T-cell (primary cell): ENCODE measurements around the gene ADAM12. TPM values are rescaled to one million over a fixed set of nuclear protein-coding genes. Genes with fewer than 3 reads are reported as not detected.
A peak's percentile ranks its signal among the peaks of the same experiment; 100 is the strongest.

Experiments used
- ATAC-seq, 4 experiments: fragments of 200-7000 bp in 3 of 4; fragments of 150-1000 bp in 1 of 4; cut with Tn5 transposase; replicated peaks in 1 of 4; 1 replicate in 3 of 4; 2 replicates in 1 of 4; pipeline ENCODE4 v1.10.0; 2021; ENCODE audit warnings: moderate library complexity in 3 of 4, mild to moderate bottlenecking in 2 of 4, moderate number of reproducible peaks in 1 of 4
- CTCF ChIA-PET, 2 donors: fragments of 300-600 bp; sonication (Branson Sonifier 250); formaldehyde crosslinking; loops; one replicate each; lab custom pipeline; 2022; ENCODE audit warnings: antibody characterized with exemption in 2 of 2; lab: Charles Lee
- POLR2A ChIA-PET, 2 donors: fragments of 300-600 bp; sonication (Branson Sonifier 250); formaldehyde crosslinking; loops; one replicate each; lab custom pipeline; 2022; ENCODE audit warnings: antibody characterized with exemption in 2 of 2; lab: Charles Lee
- DNase-seq, 35 experiments: peaks; one replicate each; pipeline versions ENCODE4 v3.0.0 to v3.0.0-alpha.2; 2013 to 2023
- H3K27ac ChIP-seq: one replicate; pipeline ENCODE4 v1.5.1; 2013; ENCODE audit warnings: low read length
- H3K27me3 ChIP-seq, 2 experiments: replicated peaks in 1 of 2; 1 replicate in 1 of 2; 2 replicates in 1 of 2; pipeline versions ENCODE4 v1.6.1 to v1.7.0; 2013; ENCODE audit warnings: low read length in 1 of 2, mixed read lengths in 1 of 2; ENCODE audit not compliant: control insufficient read depth in 2 of 2, insufficient read depth in 2 of 2; ENCODE audit errors: extremely low read depth in 1 of 2
- H3K36me3 ChIP-seq, 2 donors: 1 replicate in 1 of 2; 2 replicates in 1 of 2; pipeline versions ENCODE4 v1.6.1 to v1.7.0; 2013; ENCODE audit warnings: low read length in 1 of 2; ENCODE audit not compliant: control insufficient read depth in 2 of 2, insufficient read depth in 1 of 2; ENCODE audit errors: extremely low read depth in 1 of 2
- H3K4me1 ChIP-seq, 2 experiments: 1 replicate in 1 of 2; 2 replicates in 1 of 2; pipeline versions ENCODE4 v1.6.1 to v1.7.0; 2013; ENCODE audit warnings: low read length in 2 of 2, mixed read lengths in 1 of 2; ENCODE audit not compliant: insufficient read depth in 2 of 2, control insufficient read depth in 1 of 2; ENCODE audit errors: extremely low read depth in 1 of 2
- H3K4me3 ChIP-seq, 2 donors: 1 replicate in 1 of 2; 2 replicates in 1 of 2; pipeline versions ENCODE4 v1.5.1 to v1.7.0; 2013; ENCODE audit warnings: mild to moderate bottlenecking in 2 of 2, low read length in 1 of 2, moderate library complexity in 1 of 2; ENCODE audit not compliant: control insufficient read depth in 1 of 2; ENCODE audit errors: extremely low read depth in 1 of 2
- H3K9me3 ChIP-seq: 2 replicates; pipeline ENCODE4 v1.7.0; 2013
- H3K27ac Mint-ChIP-seq, 2 donors: one replicate each; pipeline ENCODE4 v1.8.0; 2020 to 2021; ENCODE audit warnings: mild to moderate bottlenecking in 2 of 2, mixed read lengths in 2 of 2
- H3K27me3 Mint-ChIP-seq, 2 donors: one replicate each; pipeline ENCODE4 v1.8.0; 2021 to 2022; ENCODE audit warnings: mixed read lengths in 2 of 2
- H3K36me3 Mint-ChIP-seq: one replicate; pipeline ENCODE4 v1.8.0; 2021; ENCODE audit warnings: mixed read lengths
- H3K4me1 Mint-ChIP-seq, 3 donors: one replicate each; pipeline ENCODE4 v1.8.0; 2020 to 2022; ENCODE audit warnings: mixed read lengths in 3 of 3, mild to moderate bottlenecking in 1 of 3
- H3K4me3 Mint-ChIP-seq, 3 donors: one replicate each; pipeline ENCODE4 v1.8.0; 2020 to 2022; ENCODE audit warnings: mild to moderate bottlenecking in 3 of 3, mixed read lengths in 3 of 3, moderate library complexity in 3 of 3
- H3K9me3 Mint-ChIP-seq, 3 donors: one replicate each; pipeline ENCODE4 v1.8.0; 2020 to 2022; ENCODE audit warnings: mixed read lengths in 3 of 3
- WGBS: methylation state at CpG from one replicate; pipeline ENCODE4 v1.1.5; 2013; ENCODE audit warnings: missing lambda C conversion rate; ENCODE audit not compliant: insufficient coverage; 5-methylcytosine and 5-hydroxymethylcytosine counted together
- total RNA-seq, 35 experiments: library from RNA in 6 of 35; stranded (reverse) in 6 of 35; fragments of 120-200 nt in 1 of 35; gene quantifications; one replicate each; pipeline versions ENCODE4 v1.2.1 to v1.2.4 and lab custom pipeline; 2013 to 2026

Gene ADAM12
- total RNA-seq, 5 donors from 2014 or later (not counting 1 experiment from before 2014, with no cell fraction given): 0.35 to 5.7 (median 1.2) TPM

DNA sequence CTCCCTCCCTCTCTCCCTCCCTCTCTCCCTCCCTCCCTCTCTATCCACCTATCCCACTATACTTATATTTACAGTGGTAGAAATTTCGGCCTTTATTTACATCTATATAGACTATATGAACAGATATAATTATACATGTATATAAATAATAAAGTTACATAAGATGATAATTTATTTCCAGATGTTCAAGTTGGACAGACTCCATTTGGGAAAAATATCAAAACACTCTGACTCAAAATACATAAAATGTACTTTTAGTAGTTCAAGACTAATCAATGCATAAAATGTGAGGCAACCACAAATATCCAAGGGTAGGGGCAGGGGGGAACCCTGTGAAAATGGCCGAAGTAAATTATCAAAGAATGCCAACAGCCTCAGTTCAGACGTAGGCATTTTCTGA lies 288.9 kb downstream of the ADAM12 start:
- H3K9me3 Mint-ChIP-seq: no peaks in the 10 kb centered on the region
- POLR2A ChIA-PET: no interaction called here
- H3K27me3 Mint-ChIP-seq: no peaks in the 10 kb centered on the region
- H3K36me3 Mint-ChIP-seq: no peaks in the 10 kb centered on the region
- H3K36me3 ChIP-seq: no peaks in the 10 kb centered on the region
- WGBS: no CpG with 5 or more reads among the region's 3 CpGs
- DNase-seq (no peak), ATAC-seq (no peak)
- no peaks in the 10 kb centered on the region for H3K4me1 ChIP-seq
- H3K4me1 Mint-ChIP-seq: no peaks in the 10 kb centered on the region
- H3K27ac ChIP-seq: no peak overlapping the region
- no peak overlapping the region for H3K27ac Mint-ChIP-seq
- CTCF ChIA-PET: interaction anchor here in 1 of 2 donors (0.6 kb wide), 1 partner anchor 19 kb away, joined by 3 read pairs; no protein-coding TSS in a partner anchor
- no peak overlapping the region for H3K4me3 Mint-ChIP-seq
- no peaks in the 10 kb centered on the region for H3K27me3 ChIP-seq
- no peaks in the 10 kb centered on the region for H3K9me3 ChIP-seq
- H3K4me3 ChIP-seq: no peak overlapping the region

DNA sequence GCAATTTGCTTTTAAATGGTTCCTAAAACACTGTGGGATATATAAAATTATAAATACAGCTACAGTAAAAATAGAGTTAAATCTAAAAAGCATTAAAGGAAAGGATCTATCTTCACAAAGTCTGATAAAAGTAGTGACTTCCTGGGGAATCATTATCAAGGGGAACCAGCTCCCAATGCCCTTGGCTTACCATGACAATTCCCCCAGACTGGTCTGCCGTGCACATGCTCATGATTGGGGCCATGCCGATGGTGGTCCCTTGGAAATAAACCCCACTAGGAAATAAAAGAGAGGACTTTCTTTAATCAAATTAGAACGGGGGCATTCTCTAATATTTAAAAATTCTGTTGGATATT lies 290.1 kb downstream of the ADAM12 start:
- Mint-ChIP-seq H3K9me3 (no peaks in the 10 kb centered on the region), H3K4me1 (no peaks in the 10 kb centered on the region), H3K27me3 (no peaks in the 10 kb centered on the region), H3K27ac (no peak overlapping the region), H3K36me3 (no peaks in the 10 kb centered on the region), H3K4me3 (no peak overlapping the region)
- DNase-seq (no peak), ATAC-seq (no peak)
- Histone ChIP-seq H3K4me3 (no peak overlapping the region), H3K36me3 (no peaks in the 10 kb centered on the region), H3K9me3 (no peaks in the 10 kb centered on the region), H3K27me3 (no peaks in the 10 kb centered on the region), H3K27ac (no peak overlapping the region), H3K4me1 (no peaks in the 10 kb centered on the region)
- POLR2A ChIA-PET: no interaction called here
- CTCF ChIA-PET: interaction anchor here in 1 of 2 donors (0.5 kb wide), 1 partner anchor 233 kb away, joined by 4 read pairs; no protein-coding TSS in a partner anchor
- WGBS: no CpG with 5 or more reads among the region's 3 CpGs

DNA sequence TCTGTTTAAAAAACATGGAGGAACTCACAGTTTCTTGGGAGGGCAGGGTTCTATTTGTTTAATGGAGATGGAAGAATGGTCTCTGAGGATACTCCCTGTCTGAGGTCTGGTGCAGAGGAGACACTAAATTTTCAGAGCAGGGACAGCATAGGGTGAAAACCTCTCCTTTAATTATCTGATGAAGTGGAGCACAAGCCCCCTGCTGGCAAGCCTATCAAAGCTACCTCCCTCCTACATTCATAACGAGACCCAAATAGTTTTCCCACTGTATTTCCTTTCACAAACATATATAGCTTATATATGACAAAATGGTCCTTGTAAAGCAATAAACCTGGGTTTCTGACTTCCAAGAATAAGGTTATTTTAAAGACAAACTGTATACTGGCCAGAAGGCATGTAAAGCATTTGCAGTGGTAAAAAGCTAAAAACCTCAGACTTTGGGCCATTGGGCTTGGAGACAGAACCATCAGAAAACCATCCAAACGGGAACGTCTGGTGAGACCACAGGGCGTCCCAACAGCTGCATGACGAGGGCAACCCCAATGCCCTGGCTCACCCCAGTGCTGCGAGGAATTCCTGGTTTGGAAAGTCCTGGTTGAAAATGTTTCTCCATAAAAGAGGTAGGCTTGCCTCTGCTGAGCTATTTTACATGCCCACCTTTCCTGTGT lies 290.6 kb downstream of the ADAM12 start:
- no peaks in the 10 kb centered on the region for H3K36me3 Mint-ChIP-seq
- Histone ChIP-seq H3K4me3 (no peak overlapping the region), H3K4me1 (no peaks in the 10 kb centered on the region), H3K9me3 (no peaks in the 10 kb centered on the region), H3K36me3 (no peaks in the 10 kb centered on the region), H3K27me3 (no peaks in the 10 kb centered on the region), H3K27ac (no peak overlapping the region)
- DNase-seq: peak in 2 of 35 experiments; percentile 2 to 8
- ChIA-PET CTCF (interaction anchor here in 1 of 2 donors (0.5 kb wide), 1 partner anchor 233 kb away, joined by 4 read pairs; no protein-coding TSS in a partner anchor), POLR2A (no interaction called here)
- 82% methylated on average over 3 of the region's 6 CpGs for whole genome bisulfite sequencing
- no peak overlapping the region for H3K27ac Mint-ChIP-seq
- H3K9me3 Mint-ChIP-seq: no peaks in the 10 kb centered on the region
- no peak overlapping the region for H3K4me3 Mint-ChIP-seq
- H3K27me3 Mint-ChIP-seq: no peaks in the 10 kb centered on the region
- no peak for ATAC-seq
- no peaks in the 10 kb centered on the region for H3K4me1 Mint-ChIP-seq

DNA sequence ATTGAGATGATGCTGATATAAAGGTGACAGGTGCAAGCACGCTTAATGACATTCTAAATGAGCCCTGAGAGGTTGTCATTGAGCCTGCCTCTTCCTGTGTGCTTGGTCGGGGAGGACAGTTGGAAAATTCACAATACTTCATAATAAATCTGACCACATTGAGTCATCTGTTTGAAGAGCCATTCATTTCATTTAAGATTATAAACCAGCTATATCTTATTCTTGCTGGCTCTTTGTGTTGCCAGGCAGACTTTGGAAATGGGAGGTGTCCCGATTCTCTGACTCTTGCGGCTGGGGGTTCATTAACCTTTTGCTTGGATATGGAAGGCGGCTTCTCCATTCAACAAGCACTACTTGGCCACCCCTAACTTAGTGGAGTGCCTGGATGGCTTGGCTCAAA lies 293.7 kb downstream of the ADAM12 start:
- DNase-seq: no peak
- Histone ChIP-seq H3K4me1 (no peaks in the 10 kb centered on the region), H3K4me3 (no peak overlapping the region), H3K9me3 (no peaks in the 10 kb centered on the region), H3K27me3 (no peaks in the 10 kb centered on the region), H3K36me3 (no peaks in the 10 kb centered on the region), H3K27ac (no peak overlapping the region)
- Mint-ChIP-seq H3K9me3 (no peaks in the 10 kb centered on the region), H3K36me3 (no peaks in the 10 kb centered on the region), H3K27me3 (no peaks in the 10 kb centered on the region), H3K4me1 (no peaks in the 10 kb centered on the region), H3K27ac (no peak overlapping the region), H3K4me3 (no peak overlapping the region)
- ChIA-PET POLR2A (no interaction called here), CTCF (no interaction called here)
- WGBS: 100% methylated on average over 2 of the region's 5 CpGs
- no peak for ATAC-seq

DNA sequence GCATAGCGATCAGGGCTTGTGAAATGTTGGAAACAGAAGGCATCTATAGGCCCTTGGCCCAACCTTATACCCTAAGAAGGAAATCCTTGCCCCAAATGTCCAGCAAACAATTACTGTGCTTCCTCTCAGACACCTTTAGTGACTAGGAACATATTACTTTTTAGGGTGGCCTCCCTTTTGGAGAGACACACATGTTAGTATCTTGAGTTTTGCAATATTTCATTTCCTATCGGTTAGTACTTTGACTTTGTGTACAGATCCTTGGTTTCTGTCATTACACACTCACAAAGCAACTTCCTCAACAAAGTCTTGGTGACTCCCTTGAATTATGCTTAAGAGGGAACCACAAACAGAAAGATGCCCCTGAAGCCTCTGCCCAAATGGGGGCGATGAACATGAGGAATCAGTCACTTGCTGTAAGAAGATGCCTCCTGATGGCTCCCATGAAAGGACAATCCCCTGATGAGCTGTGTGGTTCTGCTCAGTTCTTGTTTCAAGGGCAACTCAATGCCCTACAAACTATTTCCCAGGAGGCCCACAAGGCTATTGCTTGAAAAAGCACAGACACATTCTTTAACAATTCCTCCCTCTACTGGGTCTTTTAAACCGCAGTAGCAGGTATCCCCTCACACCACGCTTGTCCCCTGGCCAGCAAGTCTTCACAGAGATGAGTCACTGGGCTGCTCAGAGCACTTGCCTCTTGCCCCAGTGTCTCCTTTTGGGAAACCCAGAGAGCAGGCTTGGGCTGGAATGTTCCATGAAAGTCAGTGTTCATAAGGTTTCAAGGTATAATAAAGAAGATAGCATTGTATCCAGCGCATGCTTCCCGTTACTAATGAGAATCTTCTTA lies 295.7 kb downstream of the ADAM12 start:
- Histone ChIP-seq H3K4me3 (no peak overlapping the region), H3K36me3 (no peaks in the 10 kb centered on the region), H3K27ac (no peak overlapping the region), H3K9me3 (no peaks in the 10 kb centered on the region), H3K27me3 (no peaks in the 10 kb centered on the region), H3K4me1 (no peaks in the 10 kb centered on the region)
- ChIA-PET POLR2A (no interaction called here), CTCF (no interaction called here)
- 90% methylated on average over 2 of the region's 7 CpGs for WGBS
- H3K9me3 Mint-ChIP-seq: no peaks in the 10 kb centered on the region
- no peaks in the 10 kb centered on the region for H3K4me1 Mint-ChIP-seq
- no peak overlapping the region for H3K27ac Mint-ChIP-seq
- no peak for DNase-seq
- no peaks in the 10 kb centered on the region for H3K36me3 Mint-ChIP-seq
- no peaks in the 10 kb centered on the region for H3K27me3 Mint-ChIP-seq
- no peak for ATAC-seq
- H3K4me3 Mint-ChIP-seq: no peak overlapping the region

DNA sequence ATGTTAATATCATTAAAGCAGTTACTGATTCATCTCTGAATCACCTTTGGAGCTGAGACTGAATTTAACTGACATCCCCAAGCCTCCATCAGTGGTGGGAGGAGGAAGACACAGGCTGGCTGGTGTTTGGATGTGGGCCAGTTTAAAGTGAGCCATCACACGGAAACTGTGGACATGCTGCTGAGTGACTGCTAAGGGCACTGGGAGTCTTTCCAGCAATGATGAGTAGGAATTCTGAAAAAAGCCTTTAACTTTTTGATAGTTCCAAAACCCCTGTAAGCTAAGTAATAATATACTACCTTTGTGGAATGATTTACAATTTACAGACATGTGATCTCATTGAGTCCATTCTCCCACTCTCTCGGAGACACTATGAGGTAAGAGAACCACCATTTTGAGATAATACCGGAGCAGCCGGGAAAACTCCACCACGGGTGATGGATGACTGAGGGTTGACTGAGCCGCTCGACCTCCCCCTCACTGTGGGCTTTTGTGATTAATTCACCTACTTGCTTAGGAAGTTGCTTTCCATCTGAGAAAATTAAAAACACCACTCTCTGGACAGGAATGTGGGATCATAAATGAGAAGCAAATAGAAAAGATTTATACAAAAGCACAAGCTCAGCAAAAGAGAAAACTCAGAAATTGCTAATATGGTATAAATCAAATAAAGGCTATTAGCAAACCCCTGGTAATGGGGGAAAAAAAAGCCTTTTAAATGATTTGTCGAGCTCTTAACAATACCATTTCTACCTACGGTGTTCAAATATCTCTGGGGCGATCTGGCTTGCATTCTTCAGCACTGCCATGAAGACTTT lies 297.2 kb downstream of the ADAM12 start:
- H3K36me3 Mint-ChIP-seq: no peaks in the 10 kb centered on the region
- no peaks in the 10 kb centered on the region for H3K27me3 Mint-ChIP-seq
- no peak for ATAC-seq
- WGBS: no CpG with 5 or more reads among the region's 10 CpGs
- Histone ChIP-seq H3K4me3 (no peak overlapping the region), H3K36me3 (no peaks in the 10 kb centered on the region), H3K27ac (no peak overlapping the region), H3K27me3 (no peaks in the 10 kb centered on the region), H3K9me3 (no peaks in the 10 kb centered on the region), H3K4me1 (no peaks in the 10 kb centered on the region)
- POLR2A ChIA-PET: interaction anchor here in 1 of 2 donors (0.6 kb wide), 1 partner anchor 9 kb away, joined by 24 read pairs; no protein-coding TSS in a partner anchor
- CTCF ChIA-PET: interaction anchor here in 1 of 2 donors (0.6 kb wide), 1 partner anchor 623 kb away, joined by 6 read pairs; no protein-coding TSS in a partner anchor
- no peaks in the 10 kb centered on the region for H3K9me3 Mint-ChIP-seq
- H3K4me1 Mint-ChIP-seq: no peaks in the 10 kb centered on the region
- DNase-seq: no peak
- no peak overlapping the region for H3K4me3 Mint-ChIP-seq
- no peak overlapping the region for H3K27ac Mint-ChIP-seq
